ENCODE results near the gene OSTM1.

The OSTM1 gene

GRCh38 chr6:108115598-108116058, 41.1 kb upstream of the OSTM1 start:
- peaks cover 4% of the 10 kb centered on the region; the same call in 1 of the 2 replicates for H3K9me3 ChIP-seq (ENCODE audit: insufficient read depth, low read depth, low read length)
- peaks cover 13% of the 10 kb centered on the region; the same call in 1 of the 2 replicates for H3K4me1 ChIP-seq (ENCODE audit: insufficient read depth, low read length)
- H3K4me3 ChIP-seq (ENCODE audit: low read length): no peak overlapping the region
- H3K9ac ChIP-seq (ENCODE audit: low read depth, low read length): no peak overlapping the region
- H3K36me3 ChIP-seq (ENCODE audit: insufficient read depth, low read depth, low read length): no peaks in the 10 kb centered on the region
- H3K27ac ChIP-seq (ENCODE audit: low read length): no peak overlapping the region
- H3K27me3 ChIP-seq (ENCODE audit: insufficient read depth, low read length): peaks cover 100% of the 10 kb centered on the region

GRCh38 chr6:108114841-108115597, 40.5 kb upstream of the OSTM1 start:
- peak overlapping the region; percentile 59; the same call in 1 of the 2 replicates for H3K4me3 ChIP-seq (ENCODE audit: low read length)
- H3K4me1 ChIP-seq (ENCODE audit: insufficient read depth, low read length): peaks cover 10% of the 10 kb centered on the region; the same call in 1 of the 2 replicates
- peaks cover 98% of the 10 kb centered on the region for H3K27me3 ChIP-seq (ENCODE audit: insufficient read depth, low read length)
- no peak overlapping the region; the same call in 1 of the 2 replicates for H3K9ac ChIP-seq (ENCODE audit: low read depth, low read length)
- peaks cover 4% of the 10 kb centered on the region; the same call in 1 of the 2 replicates for H3K9me3 ChIP-seq (ENCODE audit: insufficient read depth, low read depth, low read length)
- no peaks in the 10 kb centered on the region for H3K36me3 ChIP-seq (ENCODE audit: insufficient read depth, low read depth, low read length)
- H3K27ac ChIP-seq (ENCODE audit: low read length): no peak overlapping the region

- peaks cover 4% of the 10 kb centered on the region; the same call in 1 of the 2 replicates for H3K9me3 ChIP-seq (ENCODE audit: insufficient read depth, low read depth, low read length)
- H3K36me3 ChIP-seq (ENCODE audit: insufficient read depth, low read depth, low read length): no peaks in the 10 kb centered on the region
- no peak overlapping the region for H3K27ac ChIP-seq (ENCODE audit: low read length)
- peak overlapping the region; percentile 60; the same call in 1 of the 2 replicates for H3K4me3 ChIP-seq (ENCODE audit: low read length)
- peaks cover 10% of the 10 kb centered on the region; the same call in 1 of the 2 replicates for H3K4me1 ChIP-seq (ENCODE audit: insufficient read depth, low read length)
- peaks cover 93% of the 10 kb centered on the region for H3K27me3 ChIP-seq (ENCODE audit: insufficient read depth, low read length)
- H3K9ac ChIP-seq (ENCODE audit: low read depth, low read length): no peak overlapping the region
Observed at GRCh38 chr6:108113557-108114519, 39.3 kb upstream of the OSTM1 start.

GRCh38 chr6:108108374-108108773, 33.8 kb upstream of the OSTM1 start:
- peaks cover 11% of the 10 kb centered on the region; the same call in 1 of the 2 replicates for H3K4me1 ChIP-seq (ENCODE audit: insufficient read depth, low read length)
- H3K27ac ChIP-seq (ENCODE audit: low read length): no peak overlapping the region
- H3K4me3 ChIP-seq (ENCODE audit: low read length): no peak overlapping the region
- H3K36me3 ChIP-seq (ENCODE audit: insufficient read depth, low read depth, low read length): no peaks in the 10 kb centered on the region
- peaks cover 40% of the 10 kb centered on the region for H3K27me3 ChIP-seq (ENCODE audit: insufficient read depth, low read length)
- no peak overlapping the region for H3K9ac ChIP-seq (ENCODE audit: low read depth, low read length)
- H3K9me3 ChIP-seq (ENCODE audit: insufficient read depth, low read depth, low read length): no peaks in the 10 kb centered on the region

- Histone ChIP-seq H3K36me3 (ENCODE audit: insufficient read depth, low read depth, low read length) (no peaks in the 10 kb centered on the region), H3K27ac (ENCODE audit: low read length) (no peak overlapping the region), H3K9ac (ENCODE audit: low read depth, low read length) (no peak overlapping the region), H3K27me3 (ENCODE audit: insufficient read depth, low read length) (peaks cover 27% of the 10 kb centered on the region), H3K4me1 (ENCODE audit: insufficient read depth, low read length) (peaks cover 11% of the 10 kb centered on the region; the same call in 1 of the 2 replicates), H3K4me3 (ENCODE audit: low read length) (no peak overlapping the region), H3K9me3 (ENCODE audit: insufficient read depth, low read depth, low read length) (no peaks in the 10 kb centered on the region)
Observed at GRCh38 chr6:108107102-108107501, 32.6 kb upstream of the OSTM1 start.

- Histone ChIP-seq H3K36me3 (ENCODE audit: insufficient read depth, low read depth, low read length) (no peaks in the 10 kb centered on the region), H3K27ac (ENCODE audit: low read length) (no peak overlapping the region)
Observed at GRCh38 chr6:108106694-108107093, 32.2 kb upstream of the OSTM1 start.

GRCh38 chr6:108106261-108106660, 31.7 kb upstream of the OSTM1 start:
- Histone ChIP-seq H3K4me3 (ENCODE audit: low read length) (no peak overlapping the region), H3K36me3 (ENCODE audit: insufficient read depth, low read depth, low read length) (no peaks in the 10 kb centered on the region), H3K27me3 (ENCODE audit: insufficient read depth, low read length) (peaks cover 19% of the 10 kb centered on the region), H3K27ac (ENCODE audit: low read length) (no peak overlapping the region), H3K4me1 (ENCODE audit: insufficient read depth, low read length) (peaks cover 11% of the 10 kb centered on the region; the same call in 1 of the 2 replicates), H3K9ac (ENCODE audit: low read depth, low read length) (peak overlapping the region; percentile 23; the same call in 1 of the 2 replicates), H3K9me3 (ENCODE audit: insufficient read depth, low read depth, low read length) (no peaks in the 10 kb centered on the region)

More at GRCh38 chr6:108106694-108107093, 32.2 kb upstream of the OSTM1 start:
- Histone ChIP-seq H3K4me1 (ENCODE audit: insufficient read depth, low read length) (peaks cover 11% of the 10 kb centered on the region; the same call in 1 of the 2 replicates), H3K9me3 (ENCODE audit: insufficient read depth, low read depth, low read length) (no peaks in the 10 kb centered on the region), H3K9ac (ENCODE audit: low read depth, low read length) (no peak overlapping the region; the same call in 1 of the 2 replicates), H3K4me3 (ENCODE audit: low read length) (no peak overlapping the region), H3K27me3 (ENCODE audit: insufficient read depth, low read length) (peaks cover 23% of the 10 kb centered on the region)

GRCh38 chr6:108105571-108105970, 31.0 kb upstream of the OSTM1 start:
- Histone ChIP-seq H3K9me3 (ENCODE audit: insufficient read depth, low read depth, low read length) (no peaks in the 10 kb centered on the region), H3K27ac (ENCODE audit: low read length) (no peak overlapping the region), H3K4me1 (ENCODE audit: insufficient read depth, low read length) (peaks cover 11% of the 10 kb centered on the region; the same call in 1 of the 2 replicates), H3K27me3 (ENCODE audit: insufficient read depth, low read length) (peaks cover 12% of the 10 kb centered on the region), H3K9ac (ENCODE audit: low read depth, low read length) (peak overlapping the region; percentile 23; the same call in 1 of the 2 replicates), H3K36me3 (ENCODE audit: insufficient read depth, low read depth, low read length) (no peaks in the 10 kb centered on the region), H3K4me3 (ENCODE audit: low read length) (no peak overlapping the region)

GRCh38 chr6:108102965-108103364, 28.4 kb upstream of the OSTM1 start:
- Histone ChIP-seq H3K27me3 (ENCODE audit: insufficient read depth, low read length) (no peaks in the 10 kb centered on the region), H3K36me3 (ENCODE audit: insufficient read depth, low read depth, low read length) (no peaks in the 10 kb centered on the region), H3K4me1 (ENCODE audit: insufficient read depth, low read length) (peaks cover 11% of the 10 kb centered on the region; the same call in 1 of the 2 replicates), H3K9ac (ENCODE audit: low read depth, low read length) (no peak overlapping the region), H3K9me3 (ENCODE audit: insufficient read depth, low read depth, low read length) (no peaks in the 10 kb centered on the region), H3K27ac (ENCODE audit: low read length) (no peak overlapping the region), H3K4me3 (ENCODE audit: low read length) (no peak overlapping the region)

- no peaks in the 10 kb centered on the region for H3K9me3 ChIP-seq (ENCODE audit: insufficient read depth, low read depth, low read length)
- no peak overlapping the region for H3K4me3 ChIP-seq (ENCODE audit: low read length)
- no peaks in the 10 kb centered on the region for H3K36me3 ChIP-seq (ENCODE audit: insufficient read depth, low read depth, low read length)
- H3K4me1 ChIP-seq (ENCODE audit: insufficient read depth, low read length): no peaks in the 10 kb centered on the region
- no peak overlapping the region for H3K27ac ChIP-seq (ENCODE audit: low read length)
- H3K9ac ChIP-seq (ENCODE audit: low read depth, low read length): no peak overlapping the region
- no peaks in the 10 kb centered on the region for H3K27me3 ChIP-seq (ENCODE audit: insufficient read depth, low read length)
Observed at GRCh38 chr6:108100003-108100402, 25.5 kb upstream of the OSTM1 start.

- Histone ChIP-seq H3K27ac (ENCODE audit: low read length) (no peak overlapping the region), H3K36me3 (ENCODE audit: insufficient read depth, low read depth, low read length) (no peaks in the 10 kb centered on the region), H3K27me3 (ENCODE audit: insufficient read depth, low read length) (no peaks in the 10 kb centered on the region), H3K9ac (ENCODE audit: low read depth, low read length) (no peak overlapping the region), H3K4me3 (ENCODE audit: low read length) (no peak overlapping the region), H3K9me3 (ENCODE audit: insufficient read depth, low read depth, low read length) (no peaks in the 10 kb centered on the region), H3K4me1 (ENCODE audit: insufficient read depth, low read length) (no peaks in the 10 kb centered on the region)
Observed at GRCh38 chr6:108097882-108098281, 23.3 kb upstream of the OSTM1 start.
